Ascending aorta (tissue), 2 donors: ENCODE results near the gene ESR2. TPM values are rescaled to one million over a fixed set of nuclear protein-coding genes. Genes with fewer than 3 reads are reported as not detected.

Source experiments
- DNase-seq, 2 donors: peaks; one replicate each; pipeline ENCODE4 v3.0.0-alpha.2; 2019; ENCODE audit warnings: low spot score in 2 of 2
- H3K27ac ChIP-seq, 2 donors: fragments of 200-600 bp; sonication (generic); one replicate each; pipeline ENCODE4 v1.5.1; 2016 to 2017; ENCODE audit warnings: mild to moderate bottlenecking in 1 of 2
- H3K27me3 ChIP-seq: fragments of 200-600 bp; sonication (generic); one replicate; pipeline ENCODE4 v1.5.1; 2017
- H3K36me3 ChIP-seq, 2 donors: fragments of 200-600 bp; sonication (generic); one replicate each; pipeline ENCODE4 v1.5.1; 2016
- H3K4me1 ChIP-seq, 2 donors: fragments of 200-600 bp; sonication (generic); one replicate each; pipeline ENCODE4 v1.5.1; 2016 to 2017; ENCODE audit warnings: mild to moderate bottlenecking in 1 of 2
- H3K4me3 ChIP-seq, 2 donors: fragments of 200-600 bp; sonication (generic); one replicate each; pipeline ENCODE4 v1.5.1; 2016 to 2017; ENCODE audit warnings: mild to moderate bottlenecking in 1 of 2
- H3K9me3 ChIP-seq, 2 donors: fragments of 200-600 bp; sonication (generic); one replicate each; pipeline ENCODE4 v1.5.1; 2016
- intact Hi-C: fragments of 100-400 bp; cut with DNase I; formaldehyde crosslinking; loops from one replicate; pipeline ENCODE4 v1.15.1; 2023
- total RNA-seq: library from RNA; depleted of rRNA; stranded (reverse); fragments of >200 nt; gene quantifications from one replicate; pipeline ENCODE4 v1.1.0, GENCODE V29; 2016
- TF ChIP-seq, protein P1 (sequence below), 3 experiments: fragments of 200-600 bp in 2 of 3; fragments of 450-650 bp in 1 of 3; sonication (generic) in 2 of 3; IDR thresholded peaks; one replicate each; pipeline ENCODE4 v1.5.1; 2016 to 2019; ENCODE audit warnings: antibody characterized with exemption in 3 of 3, mild to moderate bottlenecking in 1 of 3, moderate library complexity in 1 of 3

The ESR2 gene
- total RNA-seq, 1 donor from 2014 or later, result not detected

DNA sequence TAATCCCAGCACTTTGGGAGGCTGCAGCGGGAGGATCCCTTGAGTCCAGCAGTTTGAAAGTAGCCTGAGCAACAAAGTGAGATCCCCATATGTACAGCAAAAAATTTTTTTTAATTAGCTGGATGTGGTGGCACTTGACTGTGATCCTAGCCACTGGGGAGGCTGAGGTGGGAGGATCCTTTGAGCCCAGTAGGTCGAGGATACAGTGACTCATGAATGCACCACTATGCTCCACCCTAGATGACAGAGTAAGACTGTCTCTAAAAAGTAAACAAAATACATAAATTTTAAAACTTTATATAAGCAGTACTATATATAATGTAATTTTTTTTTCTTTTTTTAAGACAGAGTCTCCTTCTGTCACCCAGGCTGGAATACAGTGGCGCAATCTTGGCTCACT is 115.4 kb downstream of the ESR2 start:
- no peak for DNase-seq
- peaks cover 19 to 45% of the 10 kb centered on the region in 2 donors for H3K36me3 ChIP-seq
- H3K27ac ChIP-seq, result no peak overlapping the region
- no peaks in the 10 kb centered on the region for H3K4me1 ChIP-seq
- H3K9me3 ChIP-seq, result no peaks in the 10 kb centered on the region
- TF ChIP-seq, protein P1, sequence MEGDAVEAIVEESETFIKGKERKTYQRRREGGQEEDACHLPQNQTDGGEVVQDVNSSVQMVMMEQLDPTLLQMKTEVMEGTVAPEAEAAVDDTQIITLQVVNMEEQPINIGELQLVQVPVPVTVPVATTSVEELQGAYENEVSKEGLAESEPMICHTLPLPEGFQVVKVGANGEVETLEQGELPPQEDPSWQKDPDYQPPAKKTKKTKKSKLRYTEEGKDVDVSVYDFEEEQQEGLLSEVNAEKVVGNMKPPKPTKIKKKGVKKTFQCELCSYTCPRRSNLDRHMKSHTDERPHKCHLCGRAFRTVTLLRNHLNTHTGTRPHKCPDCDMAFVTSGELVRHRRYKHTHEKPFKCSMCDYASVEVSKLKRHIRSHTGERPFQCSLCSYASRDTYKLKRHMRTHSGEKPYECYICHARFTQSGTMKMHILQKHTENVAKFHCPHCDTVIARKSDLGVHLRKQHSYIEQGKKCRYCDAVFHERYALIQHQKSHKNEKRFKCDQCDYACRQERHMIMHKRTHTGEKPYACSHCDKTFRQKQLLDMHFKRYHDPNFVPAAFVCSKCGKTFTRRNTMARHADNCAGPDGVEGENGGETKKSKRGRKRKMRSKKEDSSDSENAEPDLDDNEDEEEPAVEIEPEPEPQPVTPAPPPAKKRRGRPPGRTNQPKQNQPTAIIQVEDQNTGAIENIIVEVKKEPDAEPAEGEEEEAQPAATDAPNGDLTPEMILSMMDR (IDR thresholded peaks at IDR 0.05), result no peak
- no peaks in the 10 kb centered on the region for H3K27me3 ChIP-seq
- intact Hi-C loops, result no loop called here
- H3K4me3 ChIP-seq, result no peak overlapping the region

DNA sequence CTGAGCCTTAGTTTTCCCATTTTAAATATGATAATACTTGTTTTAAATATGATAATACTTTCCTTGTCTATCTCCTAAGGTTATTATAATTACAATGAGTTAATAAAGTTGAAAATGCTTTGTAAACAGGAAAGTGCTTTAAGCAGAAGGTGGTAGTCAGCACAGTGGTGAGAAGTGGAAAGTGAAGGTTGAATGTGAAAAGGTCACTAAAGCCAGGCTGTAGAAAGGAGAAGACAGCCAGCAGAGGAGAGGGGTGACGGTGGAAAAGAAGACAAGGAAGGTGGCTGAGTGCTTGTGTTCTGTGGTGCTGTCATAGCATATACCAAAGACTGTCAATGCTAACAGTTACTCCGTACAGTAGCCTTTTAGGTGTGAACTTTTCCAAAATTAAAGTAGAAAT is 117.8 kb downstream of the ESR2 start:
- intact Hi-C loops, result no loop called here
- TF ChIP-seq, protein P1 (IDR thresholded peaks at IDR 0.05), result no peak
- no peak for DNase-seq
- H3K27me3 ChIP-seq, result no peaks in the 10 kb centered on the region
- no peak overlapping the region for H3K27ac ChIP-seq
- peaks cover 33 to 59% of the 10 kb centered on the region in 2 donors for H3K36me3 ChIP-seq
- no peaks in the 10 kb centered on the region for H3K4me1 ChIP-seq
- H3K4me3 ChIP-seq, result no peak overlapping the region
- H3K9me3 ChIP-seq, result no peaks in the 10 kb centered on the region

DNA sequence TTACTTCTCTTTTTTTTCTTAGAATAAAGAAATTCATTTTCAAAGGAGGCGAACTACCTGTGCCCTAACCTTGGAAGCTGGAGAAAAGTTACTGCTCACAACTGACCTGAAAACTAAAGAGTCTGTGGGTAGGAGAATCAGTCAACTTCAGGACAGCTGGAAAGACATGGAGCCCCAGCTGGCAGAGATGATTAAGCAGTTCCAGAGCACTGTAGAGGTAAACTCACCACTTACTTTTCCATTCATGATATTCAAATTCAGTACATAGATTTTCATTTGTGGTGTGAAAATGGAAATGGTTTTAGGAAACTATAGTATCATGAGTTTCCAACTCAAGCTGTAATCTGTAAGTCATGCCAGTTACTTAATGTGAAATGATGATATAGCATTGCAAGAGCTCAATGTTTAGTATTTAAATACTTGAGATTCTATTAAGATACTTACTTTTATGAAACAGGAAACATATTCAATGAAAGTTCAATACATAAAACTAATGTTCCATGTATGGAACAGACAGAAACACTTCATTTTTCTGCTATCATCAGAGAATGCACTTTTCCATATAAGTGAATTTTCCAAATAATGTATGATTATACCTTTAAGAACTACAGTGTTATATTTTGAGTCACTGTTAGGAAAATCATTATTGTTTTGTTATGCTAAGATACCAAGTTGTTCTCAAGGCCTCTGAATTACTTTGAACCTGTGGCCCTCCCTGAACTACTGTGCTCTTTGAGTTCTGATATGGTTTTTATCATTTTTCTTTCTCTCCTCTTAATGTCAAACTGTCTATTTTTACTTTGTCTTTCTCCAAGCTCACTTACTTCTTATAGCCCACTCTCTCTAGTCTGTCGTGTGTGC is 119.0 kb downstream of the ESR2 start:
- H3K27me3 ChIP-seq, result no peaks in the 10 kb centered on the region
- no peak for DNase-seq
- H3K9me3 ChIP-seq, result no peaks in the 10 kb centered on the region
- intact Hi-C loops, result no loop called here
- TF ChIP-seq, protein P1 (IDR thresholded peaks at IDR 0.05), result no peak
- no peaks in the 10 kb centered on the region for H3K4me1 ChIP-seq
- H3K27ac ChIP-seq, result no peak overlapping the region
- H3K4me3 ChIP-seq, result no peak overlapping the region
- H3K36me3 ChIP-seq, result peaks cover 32 to 69% of the 10 kb centered on the region in 2 donors

DNA sequence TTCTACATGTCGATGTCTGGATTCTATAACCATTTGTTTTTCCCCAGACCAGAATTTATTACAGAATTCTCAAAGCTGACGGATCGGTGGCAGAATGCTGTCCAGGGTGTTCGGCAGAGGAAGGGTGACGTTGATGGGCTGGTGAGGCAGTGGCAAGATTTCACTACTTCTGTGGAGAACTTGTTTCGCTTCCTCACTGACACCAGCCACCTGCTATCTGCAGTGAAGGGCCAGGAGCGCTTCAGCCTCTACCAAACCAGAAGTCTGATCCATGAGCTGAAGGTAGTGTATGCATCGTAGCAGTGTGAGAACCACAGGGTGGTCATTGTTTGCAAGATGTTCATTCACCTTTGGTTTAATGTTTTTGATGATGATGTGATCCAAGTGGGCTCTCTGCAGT is 124.0 kb downstream of the ESR2 start:
- intact Hi-C loops, result no loop called here
- TF ChIP-seq, protein P1 (IDR thresholded peaks at IDR 0.05), result no peak
- Histone ChIP-seq H3K27me3 (no peaks in the 10 kb centered on the region), H3K4me1 (no peaks in the 10 kb centered on the region), H3K4me3 (no peak overlapping the region), H3K27ac (no peak overlapping the region), H3K36me3 (peaks cover 33 to 77% of the 10 kb centered on the region in 2 donors), H3K9me3 (no peaks in the 10 kb centered on the region)
- no peak for DNase-seq

DNA sequence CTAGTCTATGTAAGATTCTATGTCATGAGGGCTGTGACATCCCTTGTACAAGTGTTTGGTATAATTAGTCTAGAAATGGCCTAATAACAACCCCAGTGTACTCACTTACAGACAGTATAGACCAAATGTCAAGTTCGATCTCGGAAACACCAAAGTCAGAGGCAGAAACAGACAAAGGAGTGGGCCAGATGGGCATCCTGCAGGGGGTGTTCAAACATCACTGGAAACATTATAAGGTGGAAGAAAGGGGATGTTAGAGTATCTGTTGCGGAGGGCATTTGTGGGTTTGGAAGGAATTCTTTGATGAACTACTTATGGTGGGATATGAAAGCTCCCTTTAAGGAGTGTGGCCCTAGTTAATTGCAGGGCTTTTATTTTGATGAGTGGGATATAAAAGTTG is 134.6 kb downstream of the ESR2 start:
- DNase-seq, result no peak
- H3K27ac ChIP-seq, result no peak overlapping the region
- no peak overlapping the region for H3K4me3 ChIP-seq
- TF ChIP-seq, protein P1 (IDR thresholded peaks at IDR 0.05), result no peak
- no peaks in the 10 kb centered on the region for H3K4me1 ChIP-seq
- H3K36me3 ChIP-seq, result peaks cover 23 to 83% of the 10 kb centered on the region in 2 donors
- no peaks in the 10 kb centered on the region for H3K9me3 ChIP-seq
- no peaks in the 10 kb centered on the region for H3K27me3 ChIP-seq
- intact Hi-C loops, result no loop called here
